COLO829 (cell line): Measurements from ENCODE around the gene AGK.
"Not testable (repeated sequence)": the region's sequence is repeated elsewhere in the genome, so short reads cannot be mapped to it uniquely, and the experiment has no call there.

Experiments
- DNase-seq: peaks from one replicate; pipeline ENCODE4 v3.0.0; 2012; ENCODE audit warnings: low spot score

The AGK gene

GRCh38 chr7:141557360-141557759, 6.2 kb downstream of the AGK start:
- DNase-seq = no peak

GRCh38 chr7:141557831-141558531, 6.8 kb downstream of the AGK start:
- DNase-seq = not testable (repeated sequence)

- no peak for DNase-seq
Measured at GRCh38 chr7:141558544-141559183, 7.5 kb downstream of the AGK start.

GRCh38 chr7:141559961-141560360, 8.8 kb downstream of the AGK start:
- no peak for DNase-seq

- no peak for DNase-seq
Measured at GRCh38 chr7:141562036-141562435, 10.8 kb downstream of the AGK start.

GRCh38 chr7:141562543-141562942, 11.3 kb downstream of the AGK start:
- no peak for DNase-seq

- no peak for DNase-seq
Measured at GRCh38 chr7:141562972-141563371, 11.8 kb downstream of the AGK start.

GRCh38 chr7:141563956-141564623, 12.9 kb downstream of the AGK start:
- DNase-seq = no peak

GRCh38 chr7:141567432-141567831, 16.2 kb downstream of the AGK start:
- no peak for DNase-seq

GRCh38 chr7:141568227-141568626, 17.0 kb downstream of the AGK start:
- DNase-seq = no peak

GRCh38 chr7:141571059-141571458, 19.8 kb downstream of the AGK start:
- DNase-seq = no peak

- no peak for DNase-seq
Measured at GRCh38 chr7:141572175-141572574, 21.0 kb downstream of the AGK start.

- no peak for DNase-seq
Measured at GRCh38 chr7:141573511-141573910, 22.3 kb downstream of the AGK start.

GRCh38 chr7:141575164-141575563, 24.0 kb downstream of the AGK start:
- DNase-seq = no peak

GRCh38 chr7:141575654-141576448, 24.6 kb downstream of the AGK start:
- no peak for DNase-seq

- no peak for DNase-seq
Measured at GRCh38 chr7:141577043-141577839, 26.0 kb downstream of the AGK start.

GRCh38 chr7:141579953-141580352, 28.7 kb downstream of the AGK start:
- not testable (repeated sequence) for DNase-seq

GRCh38 chr7:141582063-141582462, 30.9 kb downstream of the AGK start:
- not testable (repeated sequence) for DNase-seq

GRCh38 chr7:141584935-141585334, 33.7 kb downstream of the AGK start:
- no peak for DNase-seq

- peak; percentile 97 for DNase-seq
Measured at GRCh38 chr7:141585592-141586510, 34.6 kb downstream of the AGK start.

GRCh38 chr7:141586878-141587277, 35.7 kb downstream of the AGK start:
- no peak for DNase-seq
